GM10847 (cell line): ENCODE results near the gene CHCHD6.

Experiments used
- POLR2A ChIP-seq: IDR thresholded peaks from 2 replicates; pipeline ENCODE4 v1.6.1; 2011; ENCODE audit not compliant: insufficient read length; ENCODE audit errors: extremely low read depth

The CHCHD6 gene

GRCh38 chr3:126984391-126985131 is 280.5 kb downstream of the CHCHD6 start:
- no peak for TF ChIP-seq POLR2A

- no peak for TF ChIP-seq POLR2A
These were observed 281.3 kb downstream of the CHCHD6 start for GRCh38 chr3:126985132-126985985.

GRCh38 chr3:126986001-126986400 is 282.0 kb downstream of the CHCHD6 start:
- TF ChIP-seq POLR2A: no peak

GRCh38 chr3:126987129-126987528 is 283.1 kb downstream of the CHCHD6 start:
- TF ChIP-seq POLR2A: no peak

- TF ChIP-seq POLR2A: no peak
These were observed 283.6 kb downstream of the CHCHD6 start for GRCh38 chr3:126987596-126987995.

- no peak for TF ChIP-seq POLR2A
These were observed 284.5 kb downstream of the CHCHD6 start for GRCh38 chr3:126988451-126989021.

GRCh38 chr3:126989316-126990023 is 285.4 kb downstream of the CHCHD6 start:
- TF ChIP-seq POLR2A: no peak

GRCh38 chr3:126990024-126990700 is 286.1 kb downstream of the CHCHD6 start:
- no peak for TF ChIP-seq POLR2A

- no peak for TF ChIP-seq POLR2A
These were observed 286.9 kb downstream of the CHCHD6 start for GRCh38 chr3:126990890-126991289.

GRCh38 chr3:126991366-126992200 is 287.5 kb downstream of the CHCHD6 start:
- no peak for TF ChIP-seq POLR2A

GRCh38 chr3:126992216-126992615 is 288.2 kb downstream of the CHCHD6 start:
- TF ChIP-seq POLR2A: no peak

- TF ChIP-seq POLR2A: no peak
These were observed 288.7 kb downstream of the CHCHD6 start for GRCh38 chr3:126992776-126993175.

- no peak for TF ChIP-seq POLR2A
These were observed 289.4 kb downstream of the CHCHD6 start for GRCh38 chr3:126993436-126993835.
